Suprapubic skin (tissue), 4 donors: Measurements from ENCODE around the gene MPV17L. TPM values are rescaled to one million over a fixed set of nuclear protein-coding genes. Genes with fewer than 3 reads are reported as not detected.
A peak's percentile ranks its signal among the peaks of the same experiment; 100 is the strongest.
"Not testable (repeated sequence)": the region's sequence is repeated elsewhere in the genome, so short reads cannot be mapped to it uniquely, and the experiment has no call there.

Experiments used
- DNase-seq, 2 donors: peaks; one replicate each; pipeline ENCODE4 v3.0.0-alpha.2; 2019; ENCODE audit warnings: low spot score in 2 of 2
- H3K27ac ChIP-seq: fragments of 200-600 bp; sonication (generic); one replicate; pipeline ENCODE4 v1.5.1; 2019
- H3K27me3 ChIP-seq: fragments of 200-600 bp; sonication (generic); one replicate; pipeline ENCODE4 v1.5.1; 2019
- H3K36me3 ChIP-seq: fragments of 200-600 bp; sonication (generic); one replicate; pipeline ENCODE4 v1.5.1; 2019
- H3K4me1 ChIP-seq: fragments of 200-600 bp; sonication (generic); one replicate; pipeline ENCODE4 v1.5.1; 2019
- H3K4me3 ChIP-seq: fragments of 200-600 bp; sonication (generic); one replicate; pipeline ENCODE4 v1.5.1; 2019; ENCODE audit warnings: mild to moderate bottlenecking
- H3K9me3 ChIP-seq: fragments of 200-600 bp; sonication (generic); one replicate; pipeline ENCODE4 v1.5.1; 2019
- WGBS: methylation state at CpG from one replicate; pipeline ENCODE4 v1.1.5; 2018; 5-methylcytosine and 5-hydroxymethylcytosine counted together
- total RNA-seq, 4 donors: library from RNA; depleted of rRNA; stranded (reverse); fragments of >200 nt; gene quantifications; one replicate each; pipeline ENCODE4 v1.1.0, GENCODE V29; 2016

The MPV17L gene
- total RNA-seq: 10 to 100 TPM in 2 of 4 donors, 1 to 10 TPM in 2; 3.9 to 15.8 (median 11.0) TPM

- H3K9me3 ChIP-seq, H3K36me3 ChIP-seq, H3K27me3 ChIP-seq: not testable (repeated sequence)
- H3K4me1 ChIP-seq: peaks cover 11% of the 10 kb centered on the region
- peak within 1 kb of the TSS; percentile 63 for H3K4me3 ChIP-seq
- peak within 1 kb of the TSS; percentile 67 for H3K27ac ChIP-seq
- WGBS: 16% methylated on average over 19 of the region's 79 CpGs
- DNase-seq: peak; percentile 64 to 81
Observed at GRCh38 chr16:15395631-15396508, at the start of gene MPV17L. MPV17L (plus strand) TSS chr16:15395754; CDS start chr16:15395898, 144 bp downstream.

- H3K4me3 ChIP-seq, H3K4me1 ChIP-seq: not testable (repeated sequence)
- WGBS: no CpG with 5 or more reads among the region's 7 CpGs
Observed at GRCh38 chr16:15348721-15349120, 46.8 kb upstream of the MPV17L start.

GRCh38 chr16:15351251-15351650, 44.3 kb upstream of the MPV17L start:
- not testable (repeated sequence) for DNase-seq

More at GRCh38 chr16:15348721-15349120, 46.8 kb upstream of the MPV17L start:
- H3K9me3 ChIP-seq, H3K27me3 ChIP-seq, H3K27ac ChIP-seq, DNase-seq, H3K36me3 ChIP-seq: not testable (repeated sequence)

GRCh38 chr16:15351745-15352144, 43.8 kb upstream of the MPV17L start:
- H3K27ac ChIP-seq, H3K27me3 ChIP-seq, H3K4me1 ChIP-seq, H3K4me3 ChIP-seq, DNase-seq, H3K36me3 ChIP-seq, H3K9me3 ChIP-seq: not testable (repeated sequence)
- WGBS: no CpG with 5 or more reads among the region's 5 CpGs

More at GRCh38 chr16:15351251-15351650, 44.3 kb upstream of the MPV17L start:
- not testable (repeated sequence) for H3K4me1 ChIP-seq, H3K9me3 ChIP-seq, H3K4me3 ChIP-seq, H3K36me3 ChIP-seq, H3K27me3 ChIP-seq, H3K27ac ChIP-seq
- WGBS: no CpG with 5 or more reads among the region's 11 CpGs

DNA sequence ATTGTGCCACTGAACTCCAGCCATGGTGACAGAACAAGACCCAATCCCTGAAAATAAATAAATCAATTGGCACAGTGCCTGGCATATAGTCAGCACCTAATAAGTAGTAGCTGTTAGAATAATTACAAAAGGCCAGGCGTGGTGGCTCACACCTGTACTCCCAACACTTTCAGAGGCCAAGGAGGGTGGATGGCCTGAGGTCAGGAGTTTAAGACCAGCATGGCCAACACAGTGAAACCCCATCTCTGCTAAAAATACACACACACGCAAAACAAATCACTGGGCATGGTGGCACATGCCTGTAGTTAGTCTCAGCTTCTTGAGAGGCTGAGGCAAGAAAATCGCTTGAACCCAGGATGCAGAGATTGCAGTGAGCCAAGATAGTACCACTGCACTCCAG, 42.7 kb upstream of the MPV17L start:
- H3K4me1 ChIP-seq, H3K27me3 ChIP-seq, H3K36me3 ChIP-seq, H3K4me3 ChIP-seq, DNase-seq, H3K27ac ChIP-seq, H3K9me3 ChIP-seq: not testable (repeated sequence)
- 100% methylated on average over 1 of the region's 3 CpGs for WGBS

GRCh38 chr16:15354846-15355245, 40.7 kb upstream of the MPV17L start:
- not testable (repeated sequence) for H3K4me1 ChIP-seq, DNase-seq
- no CpG with 5 or more reads among the region's 2 CpGs for WGBS

DNA sequence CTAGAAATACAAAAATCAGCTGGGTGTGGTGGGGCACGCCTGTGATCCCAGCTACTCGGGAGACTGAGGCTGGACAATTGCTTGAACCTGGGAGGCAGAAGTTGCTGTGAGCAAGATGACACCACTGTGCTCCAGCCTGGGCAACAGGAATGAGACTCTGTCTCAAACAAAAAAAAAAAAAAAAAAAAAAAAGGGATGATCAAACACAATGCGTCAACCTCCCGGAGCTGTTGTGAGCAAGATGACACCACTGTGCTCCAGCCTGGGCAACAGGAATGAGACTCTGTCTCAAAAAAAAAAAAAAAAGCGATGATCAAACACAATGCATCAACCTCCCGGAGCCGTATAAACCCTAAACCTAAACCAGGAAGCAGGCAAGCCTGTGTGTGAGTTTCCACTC, 38.1 kb upstream of the MPV17L start:
- not testable (repeated sequence) for H3K36me3 ChIP-seq, H3K4me1 ChIP-seq, H3K27ac ChIP-seq, H3K9me3 ChIP-seq, H3K4me3 ChIP-seq, H3K27me3 ChIP-seq, DNase-seq
- 97% methylated on average over 4 of the region's 7 CpGs for WGBS

More at GRCh38 chr16:15354846-15355245, 40.7 kb upstream of the MPV17L start:
- not testable (repeated sequence) for H3K36me3 ChIP-seq, H3K9me3 ChIP-seq, H3K4me3 ChIP-seq, H3K27me3 ChIP-seq, H3K27ac ChIP-seq

- not testable (repeated sequence) for H3K4me1 ChIP-seq, DNase-seq, H3K36me3 ChIP-seq, H3K4me3 ChIP-seq, H3K27ac ChIP-seq, H3K27me3 ChIP-seq, H3K9me3 ChIP-seq
- no CpG with 5 or more reads among the region's 4 CpGs for WGBS
Observed at GRCh38 chr16:15378194-15378593, 17.4 kb upstream of the MPV17L start, which contains the start of gene NPIPA5. NPIPA5 (minus strand) TSS chr16:15378294; CDS start chr16:15378294, 0 bp downstream.

- H3K27me3 ChIP-seq, H3K9me3 ChIP-seq, H3K27ac ChIP-seq, H3K36me3 ChIP-seq, H3K4me1 ChIP-seq, H3K4me3 ChIP-seq, DNase-seq: not testable (repeated sequence)
- 43% methylated on average over 2 of the region's 3 CpGs for WGBS
Observed at GRCh38 chr16:15382810-15383209, 12.7 kb upstream of the MPV17L start.

- not testable (repeated sequence) for H3K4me3 ChIP-seq, H3K27ac ChIP-seq, H3K27me3 ChIP-seq, H3K4me1 ChIP-seq, DNase-seq, H3K36me3 ChIP-seq, H3K9me3 ChIP-seq
- WGBS: 86% methylated on average over 6 of the region's 6 CpGs
Observed at GRCh38 chr16:15388060-15388459, 7.5 kb upstream of the MPV17L start.

DNA sequence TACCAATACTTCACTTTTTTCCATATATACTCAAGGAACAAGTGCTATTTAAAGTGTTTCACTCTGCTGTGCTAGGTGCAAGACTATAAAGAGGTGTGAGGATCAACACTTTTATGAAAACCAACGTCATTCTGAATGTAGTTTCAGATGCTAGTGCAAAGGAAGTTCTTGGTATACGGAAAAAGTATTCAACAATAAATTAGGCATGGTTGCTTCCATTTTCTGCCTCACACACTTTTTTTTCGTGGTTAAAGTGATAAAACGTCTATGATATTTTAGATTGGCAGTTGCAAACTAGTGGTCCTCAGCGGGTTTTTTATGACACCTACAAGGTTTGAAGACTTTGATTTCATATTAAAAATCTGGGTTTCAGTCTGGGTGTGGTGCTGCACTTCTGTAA, 5.6 kb upstream of the MPV17L start:
- not testable (repeated sequence) for H3K36me3 ChIP-seq, DNase-seq, H3K4me1 ChIP-seq, H3K27me3 ChIP-seq, H3K27ac ChIP-seq, H3K9me3 ChIP-seq, H3K4me3 ChIP-seq
- 87% methylated on average over 5 of the region's 5 CpGs for WGBS

DNA sequence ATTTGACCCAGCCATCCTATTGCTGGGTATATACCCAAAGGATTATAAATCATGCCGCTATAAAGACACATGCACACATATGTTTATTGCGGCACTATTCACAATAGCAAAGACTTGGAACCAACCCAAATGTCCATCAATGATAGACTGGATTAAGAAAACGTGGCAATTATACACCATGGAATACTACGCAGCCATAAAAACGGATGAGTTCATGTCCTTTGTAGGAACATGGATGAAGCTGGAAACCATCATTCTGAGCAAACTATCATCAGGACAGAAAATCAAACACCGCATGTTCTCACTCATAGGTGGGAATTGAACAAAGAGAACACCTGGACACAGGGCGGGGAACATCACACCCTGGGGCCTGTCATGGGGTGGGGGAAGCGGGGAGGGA, 2.5 kb upstream of the MPV17L start:
- 92% methylated on average over 7 of the region's 8 CpGs for WGBS
- not testable (repeated sequence) for H3K27ac ChIP-seq, H3K9me3 ChIP-seq, H3K27me3 ChIP-seq, H3K4me3 ChIP-seq, H3K36me3 ChIP-seq, DNase-seq
- peaks cover 11% of the 10 kb centered on the region for H3K4me1 ChIP-seq

- H3K36me3 ChIP-seq, H3K27me3 ChIP-seq, DNase-seq, H3K9me3 ChIP-seq: not testable (repeated sequence)
- Histone ChIP-seq H3K4me3 (peak overlapping the region; percentile 63), H3K27ac (peak overlapping the region; percentile 67), H3K4me1 (peaks cover 11% of the 10 kb centered on the region)
- WGBS: 88% methylated on average over 8 of the region's 8 CpGs
Observed at GRCh38 chr16:15396509-15396829, 915 bp downstream of the MPV17L start.
